ENCODE measurements around the gene LRRK1.

GRCh38 chr15:101111570-101112262 is 192.6 kb downstream of the LRRK1 start:
- TF ChIP-seq POLR2AphosphoS5 (IDR thresholded peaks at IDR 0.05; ENCODE audit: low read depth, low read length) (no peak), REST (IDR thresholded peaks at IDR 0.05; ENCODE audit: insufficient read depth in 1 of 2, low read depth in 2 of 2, low read length in 2 of 2) (no peak), SIN3A (IDR thresholded peaks at IDR 0.05; ENCODE audit: borderline replicate concordance, insufficient read depth, low read length) (no peak)
